Transverse colon (tissue), 3 donors: ENCODE measurements around the gene PPM1B.

Experiments
- CTCF ChIP-seq, 5 experiments: fragments of 200-600 bp in 3 of 5; fragments of 450-650 bp in 2 of 5; sonication (generic) in 3 of 5; IDR thresholded peaks; 1 replicate in 2 of 5; 2 replicates in 3 of 5; pipeline ENCODE4 v1.5.1; 2016 to 2017; ENCODE audit warnings: antibody characterized with exemption in 5 of 5, inconsistent platforms in 3 of 5, mild to moderate bottlenecking in 2 of 5, moderate library complexity in 1 of 5
- POLR2A ChIP-seq: fragments of 450-650 bp; IDR thresholded peaks from one replicate; pipeline ENCODE4 v1.6.1; 2016; ENCODE audit warnings: antibody characterized with exemption, mild to moderate bottlenecking, moderate library complexity

GRCh38 chr2:44254023-44254422 lies 85.3 kb downstream of the PPM1B start:
- TF ChIP-seq POLR2A: no peak
- TF ChIP-seq CTCF (IDR thresholded peaks at IDR 0.05): no peak
